DND-41 (cell line): ENCODE data around the gene NPHP4.

Experiments used
- ATAC-seq: fragments of 200-7000 bp; cut with Tn5 transposase; 3 replicates; pipeline ENCODE4 v1.9.1; 2021; ENCODE audit warnings: low read depth; ENCODE audit not compliant: insufficient read depth
- DNase-seq: peaks from one replicate; pipeline ENCODE4 v3.0.0-alpha.2; 2020
- H2AFZ ChIP-seq: 2 replicates; pipeline ENCODE4 v1.6.0; 2012; ENCODE audit warnings: low read depth, low read length
- H3K27ac ChIP-seq: 2 replicates; pipeline ENCODE4 v1.5.1; 2012; ENCODE audit warnings: low read length, inconsistent platforms
- H3K27me3 ChIP-seq: fragments of 200-600 bp; sonication (generic); 2 replicates; pipeline ENCODE4 v1.6.0; 2012; ENCODE audit warnings: low read length, mild to moderate bottlenecking, inconsistent platforms; ENCODE audit not compliant: insufficient read depth, poor library complexity
- H3K36me3 ChIP-seq: 2 replicates; pipeline ENCODE4 v1.5.1; 2012; ENCODE audit warnings: low read length, inconsistent platforms; ENCODE audit not compliant: insufficient read depth
- H3K4me1 ChIP-seq: 2 replicates; pipeline ENCODE4 v1.5.1; 2012; ENCODE audit warnings: mild to moderate bottlenecking, low read length; ENCODE audit not compliant: insufficient read depth
- H3K4me2 ChIP-seq: 2 replicates; pipeline ENCODE4 v1.6.0; 2012; ENCODE audit warnings: mild to moderate bottlenecking, moderate library complexity, low read length, inconsistent platforms; ENCODE audit not compliant: insufficient read depth
- H3K4me3 ChIP-seq, 2 experiments: fragments of 200-600 bp in 1 of 2; shearing (Covaris generic) in 1 of 2; 2 replicates each; pipeline ENCODE4 v1.5.1; 2012 to 2016; ENCODE audit warnings: inconsistent platforms in 2 of 2, low read length in 2 of 2, mild to moderate bottlenecking in 2 of 2, low read depth in 1 of 2, moderate library complexity in 1 of 2
- H3K79me2 ChIP-seq: 2 replicates; pipeline ENCODE4 v1.6.0; 2012; ENCODE audit warnings: low read length, inconsistent platforms; ENCODE audit not compliant: insufficient read depth
- H3K9ac ChIP-seq: 2 replicates; pipeline ENCODE4 v1.6.0; 2012; ENCODE audit warnings: low read depth, mild to moderate bottlenecking, inconsistent platforms, low read length, moderate library complexity
- H3K9me3 ChIP-seq: 2 replicates; pipeline ENCODE4 v1.5.1; 2012; ENCODE audit warnings: low read length, moderate library complexity, mild to moderate bottlenecking, inconsistent platforms; ENCODE audit not compliant: insufficient read depth, severe bottlenecking
- H4K20me1 ChIP-seq: 2 replicates; pipeline ENCODE4 v1.6.0; 2012; ENCODE audit warnings: low read length; ENCODE audit not compliant: insufficient read depth
- EZH2 ChIP-seq: IDR thresholded peaks from 3 replicates; pipeline ENCODE4 v1.6.1; 2012; ENCODE audit warnings: borderline replicate concordance, low read depth, mild to moderate bottlenecking, moderate library complexity, low read length, inconsistent platforms; ENCODE audit not compliant: severe bottlenecking
- TF ChIP-seq, protein P1 (sequence below): IDR thresholded peaks from 2 replicates; pipeline ENCODE4 v1.5.1; 2012; ENCODE audit warnings: borderline replicate concordance, low read length, moderate library complexity, mild to moderate bottlenecking; ENCODE audit not compliant: poor library complexity, severe bottlenecking; ENCODE audit errors: extremely low read depth

Gene NPHP4

DNA sequence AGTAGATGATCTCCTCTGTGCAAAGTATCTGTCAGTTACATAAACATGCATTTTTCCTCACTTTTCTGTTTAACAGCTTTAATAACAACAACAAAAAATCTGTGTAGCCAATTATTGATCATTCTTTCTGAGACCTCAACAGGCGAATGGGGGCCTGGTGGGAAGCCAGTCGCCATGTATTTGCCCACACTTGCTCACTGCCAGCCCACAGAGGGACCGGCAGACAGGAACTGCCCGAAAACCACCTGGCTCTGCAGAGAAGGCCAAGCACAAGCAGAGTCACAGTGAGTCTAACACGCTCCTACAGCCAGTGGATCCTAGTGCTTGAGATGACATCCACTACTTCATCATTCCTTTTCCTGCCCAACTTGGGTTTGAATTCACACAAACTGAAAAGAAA is 56.1 kb downstream of the NPHP4 start:
- H4K20me1 ChIP-seq = peaks cover 5% of the 10 kb centered on the region; the same call in 1 of the 2 replicates
- H3K36me3 ChIP-seq = peaks cover 50% of the 10 kb centered on the region
- no peak overlapping the region for H3K27ac ChIP-seq
- no peaks in the 10 kb centered on the region for H3K79me2 ChIP-seq
- no peak overlapping the region for H3K4me3 ChIP-seq
- H3K9me3 ChIP-seq = no peaks in the 10 kb centered on the region
- no peak overlapping the region for H2AFZ ChIP-seq
- H3K9ac ChIP-seq = no peak overlapping the region
- H3K4me2 ChIP-seq = no peak overlapping the region
- H3K4me1 ChIP-seq = no peaks in the 10 kb centered on the region
- ATAC-seq (no peak), DNase-seq (no peak)
- no peak for TF ChIP-seq EZH2
- TF ChIP-seq, protein P1, sequence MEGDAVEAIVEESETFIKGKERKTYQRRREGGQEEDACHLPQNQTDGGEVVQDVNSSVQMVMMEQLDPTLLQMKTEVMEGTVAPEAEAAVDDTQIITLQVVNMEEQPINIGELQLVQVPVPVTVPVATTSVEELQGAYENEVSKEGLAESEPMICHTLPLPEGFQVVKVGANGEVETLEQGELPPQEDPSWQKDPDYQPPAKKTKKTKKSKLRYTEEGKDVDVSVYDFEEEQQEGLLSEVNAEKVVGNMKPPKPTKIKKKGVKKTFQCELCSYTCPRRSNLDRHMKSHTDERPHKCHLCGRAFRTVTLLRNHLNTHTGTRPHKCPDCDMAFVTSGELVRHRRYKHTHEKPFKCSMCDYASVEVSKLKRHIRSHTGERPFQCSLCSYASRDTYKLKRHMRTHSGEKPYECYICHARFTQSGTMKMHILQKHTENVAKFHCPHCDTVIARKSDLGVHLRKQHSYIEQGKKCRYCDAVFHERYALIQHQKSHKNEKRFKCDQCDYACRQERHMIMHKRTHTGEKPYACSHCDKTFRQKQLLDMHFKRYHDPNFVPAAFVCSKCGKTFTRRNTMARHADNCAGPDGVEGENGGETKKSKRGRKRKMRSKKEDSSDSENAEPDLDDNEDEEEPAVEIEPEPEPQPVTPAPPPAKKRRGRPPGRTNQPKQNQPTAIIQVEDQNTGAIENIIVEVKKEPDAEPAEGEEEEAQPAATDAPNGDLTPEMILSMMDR = no peak
- H3K27me3 ChIP-seq = no peaks in the 10 kb centered on the region

DNA sequence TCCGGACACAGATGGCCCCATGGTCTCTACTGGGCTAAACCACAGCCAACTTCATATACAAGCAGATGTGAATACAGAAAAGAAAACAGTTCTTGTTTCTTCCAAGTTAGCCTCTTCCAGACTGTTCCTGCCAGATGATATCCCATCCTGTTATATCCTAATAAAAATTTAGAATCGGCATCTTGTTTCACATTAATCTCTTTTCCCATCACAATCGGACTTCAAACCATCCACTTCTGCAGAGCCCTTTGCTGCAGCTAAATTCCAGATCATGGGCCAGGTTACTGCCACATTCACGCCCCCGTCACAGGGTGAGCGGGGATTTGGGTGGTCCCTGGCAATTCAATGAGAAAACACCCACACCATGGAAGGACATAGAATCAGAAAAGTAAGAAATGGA is 57.2 kb downstream of the NPHP4 start:
- TF ChIP-seq, protein P1 = no peak
- TF ChIP-seq EZH2 = no peak
- H3K79me2 ChIP-seq = no peaks in the 10 kb centered on the region
- peaks cover 5% of the 10 kb centered on the region; the same call in 1 of the 2 replicates for H4K20me1 ChIP-seq
- DNase-seq (no peak), ATAC-seq (no peak)
- H3K27ac ChIP-seq = no peak overlapping the region
- no peaks in the 10 kb centered on the region for H3K4me1 ChIP-seq
- no peak overlapping the region for H3K9ac ChIP-seq
- H3K27me3 ChIP-seq = no peaks in the 10 kb centered on the region
- H3K4me3 ChIP-seq = no peak overlapping the region
- peaks cover 58% of the 10 kb centered on the region for H3K36me3 ChIP-seq
- no peak overlapping the region for H3K4me2 ChIP-seq
- no peaks in the 10 kb centered on the region for H3K9me3 ChIP-seq
- no peak overlapping the region for H2AFZ ChIP-seq

GRCh38 chr1:5934058-5934884 is 58.0 kb downstream of the NPHP4 start:
- no peaks in the 10 kb centered on the region for H3K9me3 ChIP-seq
- no peak overlapping the region for H3K9ac ChIP-seq
- H3K36me3 ChIP-seq = peaks cover 58% of the 10 kb centered on the region
- H4K20me1 ChIP-seq = peaks cover 5% of the 10 kb centered on the region; the same call in 1 of the 2 replicates
- no peak overlapping the region for H2AFZ ChIP-seq
- no peak overlapping the region for H3K27ac ChIP-seq
- H3K27me3 ChIP-seq = no peaks in the 10 kb centered on the region
- no peaks in the 10 kb centered on the region for H3K79me2 ChIP-seq
- H3K4me3 ChIP-seq = no peak overlapping the region
- H3K4me2 ChIP-seq = no peak overlapping the region
- ATAC-seq (no peak), DNase-seq (no peak)
- TF ChIP-seq EZH2 = no peak
- TF ChIP-seq, protein P1 = no peak
- no peaks in the 10 kb centered on the region for H3K4me1 ChIP-seq
